Adrenal gland (tissue), 5 donors: Measurements from ENCODE around the gene CCDC61.

ENCODE experiments used
- CTCF ChIP-seq, 6 experiments: fragments of 450-650 bp in 4 of 6; fragments of 200-600 bp in 2 of 6; sonication (generic) in 1 of 6; IDR thresholded peaks; 1 replicate in 5 of 6; 2 replicates in 1 of 6; pipeline versions ENCODE4 v1.5.1 to v1.8.0; 2016 to 2021; ENCODE audit warnings: antibody characterized with exemption in 6 of 6, mild to moderate bottlenecking in 2 of 6, moderate library complexity in 1 of 6
- POLR2A ChIP-seq, 2 donors: fragments of 450-650 bp; IDR thresholded peaks; one replicate each; pipeline ENCODE4 v1.6.1; 2017; ENCODE audit warnings: antibody characterized with exemption in 2 of 2, mild to moderate bottlenecking in 2 of 2, moderate library complexity in 1 of 2
- donor health status: DM: no; HTN: no; CAD: no.

GRCh38 chr19:45999653-46000121, 4.4 kb downstream of the CCDC61 start:
- no peak for TF ChIP-seq CTCF (IDR thresholded peaks at IDR 0.05)
- no peak for TF ChIP-seq POLR2A (IDR thresholded peaks at IDR 0.05)
